Measurements from ENCODE around the gene A1CF.

DNA sequence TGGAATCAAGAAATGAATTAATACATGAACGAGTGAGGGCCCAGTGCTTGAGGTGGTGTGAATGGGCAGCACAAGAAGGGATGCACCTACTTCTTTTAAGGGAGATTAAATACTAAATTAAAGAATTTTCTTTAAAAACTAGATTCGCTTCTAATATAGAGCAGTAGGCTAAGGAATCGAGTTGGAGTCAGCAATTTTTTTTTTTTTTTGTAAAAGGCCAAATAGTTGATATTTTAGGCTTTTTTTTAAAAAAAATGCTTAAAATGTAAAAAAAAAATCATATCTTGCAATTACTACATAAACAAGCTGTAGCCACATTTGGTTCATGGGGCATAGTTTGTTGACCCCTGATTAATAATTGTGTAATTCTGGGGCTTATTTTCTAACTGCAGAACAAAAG is 31.9 kb downstream of the A1CF start:
- TF ChIP-seq, protein P1, sequence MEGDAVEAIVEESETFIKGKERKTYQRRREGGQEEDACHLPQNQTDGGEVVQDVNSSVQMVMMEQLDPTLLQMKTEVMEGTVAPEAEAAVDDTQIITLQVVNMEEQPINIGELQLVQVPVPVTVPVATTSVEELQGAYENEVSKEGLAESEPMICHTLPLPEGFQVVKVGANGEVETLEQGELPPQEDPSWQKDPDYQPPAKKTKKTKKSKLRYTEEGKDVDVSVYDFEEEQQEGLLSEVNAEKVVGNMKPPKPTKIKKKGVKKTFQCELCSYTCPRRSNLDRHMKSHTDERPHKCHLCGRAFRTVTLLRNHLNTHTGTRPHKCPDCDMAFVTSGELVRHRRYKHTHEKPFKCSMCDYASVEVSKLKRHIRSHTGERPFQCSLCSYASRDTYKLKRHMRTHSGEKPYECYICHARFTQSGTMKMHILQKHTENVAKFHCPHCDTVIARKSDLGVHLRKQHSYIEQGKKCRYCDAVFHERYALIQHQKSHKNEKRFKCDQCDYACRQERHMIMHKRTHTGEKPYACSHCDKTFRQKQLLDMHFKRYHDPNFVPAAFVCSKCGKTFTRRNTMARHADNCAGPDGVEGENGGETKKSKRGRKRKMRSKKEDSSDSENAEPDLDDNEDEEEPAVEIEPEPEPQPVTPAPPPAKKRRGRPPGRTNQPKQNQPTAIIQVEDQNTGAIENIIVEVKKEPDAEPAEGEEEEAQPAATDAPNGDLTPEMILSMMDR (IDR thresholded peaks at IDR 0.05), result no peak
- TF ChIP-seq EP300 (IDR thresholded peaks at IDR 0.05), result no peak
- no peak for TF ChIP-seq POLR2AphosphoS5 (IDR thresholded peaks at IDR 0.05)

Measured in sigmoid colon (tissue), 4 donors.